SK-N-SH (cell line): ENCODE data around the gene IGSF3.

ENCODE experiments used
- CHD2 ChIP-seq: fragments of 150-350 bp; IDR thresholded peaks from 2 replicates; pipeline ENCODE4 v1.6.1; 2018; ENCODE audit warnings: low read length; ENCODE audit not compliant: partially characterized antibody
- CTCF ChIP-seq: fragments of 200-600 bp; sonication (generic); IDR thresholded peaks from 2 replicates; pipeline ENCODE4 v1.6.1; 2017; ENCODE audit warnings: antibody characterized with exemption, mild to moderate bottlenecking, moderate library complexity
- EZH2phosphoT487 ChIP-seq: fragments of 200-600 bp; sonication (generic); IDR thresholded peaks from 2 replicates; pipeline ENCODE4 v1.6.1; 2017; ENCODE audit warnings: low read depth, mixed run types, mild to moderate bottlenecking, antibody characterized with exemption, moderate library complexity, borderline replicate concordance
- GABPA ChIP-seq: IDR thresholded peaks from 2 replicates; pipeline ENCODE4 v1.4.0; 2012; ENCODE audit warnings: low read depth, mild to moderate bottlenecking
- NFIC ChIP-seq: IDR thresholded peaks from 2 replicates; pipeline ENCODE4 v1.4.0; 2012; ENCODE audit warnings: borderline replicate concordance
- POLR2AphosphoS5 ChIP-seq: IDR thresholded peaks from 2 replicates; pipeline ENCODE4 v1.6.1; 2012; ENCODE audit warnings: low read depth, low read length
- RAD21 ChIP-seq: IDR thresholded peaks from 2 replicates; pipeline ENCODE4 v1.6.1; 2012; ENCODE audit warnings: mild to moderate bottlenecking, low read length
- REST ChIP-seq: IDR thresholded peaks from 2 replicates; pipeline ENCODE4 v1.6.1; 2012; ENCODE audit warnings: mild to moderate bottlenecking, low read depth, low read length, moderate library complexity
- TAF1 ChIP-seq: IDR thresholded peaks from 2 replicates; pipeline ENCODE4 v1.6.1; 2012; ENCODE audit warnings: low read depth, mild to moderate bottlenecking, low read length, moderate library complexity, borderline replicate concordance
- USF2 ChIP-seq: fragments of 150-350 bp; IDR thresholded peaks from 2 replicates; pipeline ENCODE4 v1.6.1; 2017; ENCODE audit warnings: antibody characterized with exemption, low read length, low read depth, borderline replicate concordance
- YY1 ChIP-seq: IDR thresholded peaks from 2 replicates; pipeline ENCODE4 v1.4.0; 2012; ENCODE audit warnings: low read depth, mild to moderate bottlenecking
- ZBTB33 ChIP-seq: IDR thresholded peaks from 2 replicates; pipeline ENCODE4 v1.4.0; 2012; ENCODE audit warnings: low read depth, borderline replicate concordance

DNA sequence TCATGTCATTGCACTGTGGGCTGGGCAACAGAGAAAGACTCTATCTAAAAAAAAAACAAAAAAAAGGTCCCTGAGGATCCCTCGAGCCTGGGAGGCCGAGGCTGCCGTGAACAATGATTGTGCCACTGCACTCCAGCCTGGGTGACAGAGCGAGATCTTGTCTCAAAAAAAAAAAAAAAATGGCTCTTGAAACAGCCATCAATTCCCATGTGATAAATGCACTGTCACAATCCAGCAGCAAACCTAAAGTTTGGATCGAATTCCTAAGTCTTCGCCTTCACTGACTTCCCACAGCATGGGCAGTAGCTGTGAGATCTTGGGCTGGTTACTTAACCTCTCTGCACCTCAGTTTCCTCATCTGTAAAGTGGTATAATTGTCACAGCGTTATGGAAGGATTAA lies 43.5 kb downstream of the IGSF3 start:
- TF ChIP-seq EZH2phosphoT487 = no peak
- TF ChIP-seq CTCF = no peak
- TF ChIP-seq CHD2 = no peak
- no peak for TF ChIP-seq USF2
- no peak for TF ChIP-seq RAD21
- no peak for TF ChIP-seq ZBTB33
- TF ChIP-seq REST = no peak
- TF ChIP-seq NFIC = no peak
- no peak for TF ChIP-seq POLR2AphosphoS5
- TF ChIP-seq YY1 = no peak
- no peak for TF ChIP-seq TAF1
- TF ChIP-seq GABPA = no peak
